Endodermal cell (in vitro differentiated cells): ENCODE measurements around the gene LEFTY1. TPM values are rescaled to one million over a fixed set of nuclear protein-coding genes. Genes with fewer than 3 reads are reported as not detected.

Experiments used
- DNase-seq: peaks from one replicate; pipeline ENCODE4 v3.0.0-alpha.2; 2017
- H3K27ac ChIP-seq: 2 replicates; pipeline ENCODE4 v1.5.1; 2013; ENCODE audit warnings: mild to moderate bottlenecking, low read depth, low read length, moderate library complexity
- H3K27me3 ChIP-seq: 2 replicates; pipeline ENCODE4 v1.6.1; 2013; ENCODE audit warnings: mild to moderate bottlenecking, low read length, moderate library complexity; ENCODE audit not compliant: insufficient read depth, control insufficient read depth, poor library complexity, severe bottlenecking
- H3K36me3 ChIP-seq: 2 replicates; pipeline ENCODE4 v1.7.0; 2013; ENCODE audit warnings: mild to moderate bottlenecking, low read length, moderate library complexity; ENCODE audit not compliant: control insufficient read depth, insufficient read depth
- H3K4me1 ChIP-seq: one replicate; pipeline ENCODE4 v1.7.0; 2013; ENCODE audit warnings: low read length; ENCODE audit not compliant: control insufficient read depth, insufficient read depth
- H3K4me3 ChIP-seq: 2 replicates; pipeline ENCODE4 v1.5.1; 2013; ENCODE audit warnings: mild to moderate bottlenecking, low read length, moderate library complexity
- H3K9ac ChIP-seq: 2 replicates; pipeline ENCODE4 v1.6.1; 2013; ENCODE audit warnings: mild to moderate bottlenecking, low read length, moderate library complexity; ENCODE audit not compliant: poor library complexity, severe bottlenecking; ENCODE audit errors: extremely low read depth
- H3K9me3 ChIP-seq: 2 replicates; pipeline ENCODE4 v1.6.1; 2013; ENCODE audit warnings: mild to moderate bottlenecking, low read length, moderate library complexity; ENCODE audit not compliant: control insufficient read depth
- H3K27ac Mint-ChIP-seq: 2 replicates; pipeline ENCODE4 v1.8.0; 2020; ENCODE audit warnings: mixed read lengths
- H3K27me3 Mint-ChIP-seq: 2 replicates; pipeline ENCODE4 v1.8.0; 2021; ENCODE audit warnings: mild to moderate bottlenecking, mixed read lengths; ENCODE audit not compliant: insufficient read depth
- H3K36me3 Mint-ChIP-seq: 2 replicates; pipeline ENCODE4 v1.8.0; 2020; ENCODE audit warnings: low read depth, mixed read lengths
- H3K4me1 Mint-ChIP-seq: 2 replicates; pipeline ENCODE4 v1.8.0; 2020; ENCODE audit warnings: mixed read lengths
- H3K4me3 Mint-ChIP-seq: 2 replicates; pipeline ENCODE4 v1.8.0; 2020; ENCODE audit warnings: mild to moderate bottlenecking, moderate library complexity, mixed read lengths
- H3K9me3 Mint-ChIP-seq: 2 replicates; pipeline ENCODE4 v1.8.0; 2020; ENCODE audit warnings: mild to moderate bottlenecking, mixed read lengths
- WGBS, 2 experiments: methylation state at CpG; one replicate each; pipeline versions ENCODE4 v1.1.5 to v1.1.7; 2013; ENCODE audit warnings: missing lambda C conversion rate in 2 of 2, mixed read lengths in 1 of 2; ENCODE audit not compliant: insufficient coverage in 1 of 2, insufficient read length in 1 of 2; 5-methylcytosine and 5-hydroxymethylcytosine counted together
- total RNA-seq, 2 donors: library from RNA; stranded (reverse); fragmentation: NEBNext Ultra II Directional in 1 of 2; extraction: Animal tissue kit (Norgen Biotek cat#: 25700) in 1 of 2; gene quantifications; 2 replicates in 1 of 2; 3 replicates in 1 of 2; pipeline ENCODE4 v1.2.1, GENCODE V29; 2021
- TF ChIP-seq, protein P1 (sequence below): fragments of 200-600 bp; sonication (generic); conservative IDR thresholded peaks from 2 replicates; pipeline ENCODE4 v1.5.0; 2021; ENCODE audit warnings: antibody characterized with exemption, mild to moderate bottlenecking

Gene LEFTY1
- total RNA-seq, 2 donors from 2014 or later, result 76.0 to 660 TPM

DNA sequence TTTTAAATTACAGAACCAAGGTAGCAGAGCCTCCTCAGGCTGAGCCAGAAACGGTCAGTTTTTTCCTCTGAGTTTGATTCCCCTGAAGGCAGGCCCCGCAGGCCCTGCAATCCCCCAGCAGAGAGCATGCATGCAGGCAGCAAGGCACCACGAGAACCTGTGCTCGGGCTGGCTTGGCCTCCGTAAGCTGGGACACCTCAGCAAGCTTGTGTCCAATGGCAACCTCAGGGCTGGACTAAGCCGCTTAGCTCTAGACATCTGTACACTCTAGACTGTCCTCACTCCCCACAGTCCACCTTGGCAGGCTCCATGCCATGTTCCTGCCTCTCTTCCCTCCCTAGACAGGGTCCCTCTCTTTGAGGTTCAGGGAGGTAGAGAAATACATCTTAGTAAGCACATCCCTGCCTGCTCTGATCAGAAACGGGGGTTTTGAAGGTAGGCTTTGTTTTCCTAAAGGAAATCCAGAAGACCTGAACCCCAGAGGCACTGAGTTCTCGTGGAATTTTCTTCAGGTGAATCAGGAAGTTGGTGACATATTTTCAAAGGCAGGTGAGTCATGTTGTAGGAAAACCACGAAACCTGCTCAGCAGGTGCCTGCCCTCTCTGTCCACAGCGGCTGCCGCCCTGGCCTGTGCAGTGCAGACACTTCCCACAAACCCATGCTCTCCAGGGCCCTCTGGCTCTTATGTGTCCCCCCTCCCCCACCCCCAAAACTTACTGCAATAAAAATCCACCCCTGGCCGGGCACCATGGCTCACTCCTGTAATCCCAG lies 13.7 kb downstream of the LEFTY1 start:
- Mint-ChIP-seq H3K4me3 (no peak overlapping the region), H3K27ac (peak overlapping the region; percentile 72), H3K4me1 (peaks cover 36% of the 10 kb centered on the region), H3K9me3 (no peaks in the 10 kb centered on the region), H3K36me3 (peaks cover 64% of the 10 kb centered on the region), H3K27me3 (no peaks in the 10 kb centered on the region)
- H3K27me3 ChIP-seq, result no peaks in the 10 kb centered on the region
- no peak overlapping the region for H3K4me3 ChIP-seq
- H3K9me3 ChIP-seq, result no peaks in the 10 kb centered on the region
- 90 to 96% methylated on average over 9 to 12 of the region's 12 CpGs for WGBS, 2 experiments
- no peak overlapping the region for H3K27ac ChIP-seq
- TF ChIP-seq, protein P1, sequence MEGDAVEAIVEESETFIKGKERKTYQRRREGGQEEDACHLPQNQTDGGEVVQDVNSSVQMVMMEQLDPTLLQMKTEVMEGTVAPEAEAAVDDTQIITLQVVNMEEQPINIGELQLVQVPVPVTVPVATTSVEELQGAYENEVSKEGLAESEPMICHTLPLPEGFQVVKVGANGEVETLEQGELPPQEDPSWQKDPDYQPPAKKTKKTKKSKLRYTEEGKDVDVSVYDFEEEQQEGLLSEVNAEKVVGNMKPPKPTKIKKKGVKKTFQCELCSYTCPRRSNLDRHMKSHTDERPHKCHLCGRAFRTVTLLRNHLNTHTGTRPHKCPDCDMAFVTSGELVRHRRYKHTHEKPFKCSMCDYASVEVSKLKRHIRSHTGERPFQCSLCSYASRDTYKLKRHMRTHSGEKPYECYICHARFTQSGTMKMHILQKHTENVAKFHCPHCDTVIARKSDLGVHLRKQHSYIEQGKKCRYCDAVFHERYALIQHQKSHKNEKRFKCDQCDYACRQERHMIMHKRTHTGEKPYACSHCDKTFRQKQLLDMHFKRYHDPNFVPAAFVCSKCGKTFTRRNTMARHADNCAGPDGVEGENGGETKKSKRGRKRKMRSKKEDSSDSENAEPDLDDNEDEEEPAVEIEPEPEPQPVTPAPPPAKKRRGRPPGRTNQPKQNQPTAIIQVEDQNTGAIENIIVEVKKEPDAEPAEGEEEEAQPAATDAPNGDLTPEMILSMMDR, result no peak
- no peak overlapping the region for H3K9ac ChIP-seq
- no peak for DNase-seq
- peaks cover 87% of the 10 kb centered on the region for H3K36me3 ChIP-seq
- peaks cover 20% of the 10 kb centered on the region for H3K4me1 ChIP-seq

DNA sequence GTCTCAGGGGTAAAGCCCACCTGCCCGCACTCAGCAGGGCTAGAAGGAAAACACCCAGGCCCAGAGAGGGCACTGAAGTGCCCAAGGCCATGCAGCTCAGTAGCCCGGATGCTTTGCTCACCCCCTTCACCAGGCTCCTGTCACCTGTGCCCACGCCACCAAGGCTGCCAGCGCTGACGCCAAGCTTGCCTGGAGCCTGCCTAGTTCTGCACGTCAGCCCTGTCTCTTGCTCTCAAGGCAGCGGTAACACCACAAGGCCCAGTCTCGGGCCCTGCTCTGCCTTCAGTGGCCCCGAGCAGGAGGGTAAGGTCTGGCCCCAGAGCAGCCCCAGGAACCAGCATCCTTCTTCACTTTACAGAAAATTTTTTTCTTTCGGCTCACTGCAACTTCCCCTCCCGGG lies 14.5 kb downstream of the LEFTY1 start:
- H3K27ac ChIP-seq, result no peak overlapping the region
- H3K36me3 Mint-ChIP-seq, result peaks cover 69% of the 10 kb centered on the region
- H3K9me3 ChIP-seq, result no peaks in the 10 kb centered on the region
- peaks cover 28% of the 10 kb centered on the region for H3K4me1 Mint-ChIP-seq
- peaks cover 12% of the 10 kb centered on the region for H3K4me1 ChIP-seq
- H3K36me3 ChIP-seq, result peaks cover 85% of the 10 kb centered on the region
- H3K27ac Mint-ChIP-seq, result peak overlapping the region; percentile 4
- H3K9ac ChIP-seq, result no peak overlapping the region
- no peaks in the 10 kb centered on the region for H3K9me3 Mint-ChIP-seq
- no peaks in the 10 kb centered on the region for H3K27me3 ChIP-seq
- 94 to 98% methylated on average over 8 to 11 of the region's 11 CpGs for WGBS, 2 experiments
- H3K4me3 ChIP-seq, result no peak overlapping the region
- no peaks in the 10 kb centered on the region for H3K27me3 Mint-ChIP-seq
- no peak overlapping the region for H3K4me3 Mint-ChIP-seq
- no peak for DNase-seq
- TF ChIP-seq, protein P1, result no peak

DNA sequence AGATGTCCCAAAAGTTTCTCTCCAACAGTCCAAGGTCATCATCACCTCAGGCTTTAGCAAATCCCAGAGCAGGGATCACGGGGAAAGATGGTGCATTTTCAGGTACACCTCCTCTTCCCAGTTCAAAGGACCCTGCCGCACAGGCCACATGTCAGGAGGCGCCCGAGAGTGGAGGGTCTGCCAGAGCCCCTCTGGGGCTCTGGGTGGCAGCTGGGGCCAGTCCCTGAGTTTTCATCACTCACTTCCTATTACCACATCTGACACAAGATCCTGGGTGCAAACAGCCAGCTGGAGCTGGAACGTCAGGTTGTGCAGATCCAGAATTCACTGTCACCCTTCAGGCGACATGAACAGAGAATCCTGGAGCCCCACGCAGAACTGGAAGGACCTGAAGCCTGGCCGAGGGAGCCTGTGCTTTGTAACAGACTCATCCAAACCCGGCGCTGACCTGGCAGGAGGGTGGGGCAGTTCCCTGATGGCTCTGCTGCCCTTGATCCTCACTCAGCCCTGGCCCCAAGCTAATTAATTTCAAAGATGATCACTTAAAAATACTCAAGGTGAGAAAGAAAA lies 15.6 kb downstream of the LEFTY1 start:
- WGBS, 2 experiments, result 96% methylated on average over 7 to 10 of the region's 10 CpGs
- Mint-ChIP-seq H3K27me3 (no peaks in the 10 kb centered on the region), H3K4me1 (peaks cover 19% of the 10 kb centered on the region), H3K9me3 (no peaks in the 10 kb centered on the region), H3K4me3 (no peak overlapping the region), H3K36me3 (peaks cover 76% of the 10 kb centered on the region), H3K27ac (peak overlapping the region; percentile 78)
- Histone ChIP-seq H3K4me3 (no peak overlapping the region), H3K9me3 (no peaks in the 10 kb centered on the region), H3K4me1 (peaks cover 7% of the 10 kb centered on the region), H3K36me3 (peaks cover 86% of the 10 kb centered on the region), H3K27ac (no peak overlapping the region), H3K27me3 (no peaks in the 10 kb centered on the region), H3K9ac (no peak overlapping the region)
- TF ChIP-seq, protein P1, result no peak
- no peak for DNase-seq
